GM19043 (cell line): ENCODE data around the gene TALDO1.

Experiments used
- ATAC-seq: cut with Tn5 transposase; IDR thresholded peaks from one replicate; pipeline ENCODE4 v1.9.1; 2021; ENCODE audit warnings: low read depth; ENCODE audit not compliant: unreplicated experiment

Gene TALDO1

GRCh38 chr11:747158-748006 lies at the start of gene TALDO1:
Gene TALDO1 (plus strand): TSS chr11:747464. CDS start chr11:747482, 18 bp downstream.
- peak; percentile 83 for ATAC-seq

- ATAC-seq = no peak
These were observed 49.4 kb upstream of the TALDO1 start for GRCh38 chr11:697811-698311.

- ATAC-seq = no peak
These were observed 48.7 kb upstream of the TALDO1 start for GRCh38 chr11:698493-699115.

- ATAC-seq = no peak
These were observed 48.2 kb upstream of the TALDO1 start for GRCh38 chr11:699116-699508.

- no peak for ATAC-seq
These were observed 47.5 kb upstream of the TALDO1 start for GRCh38 chr11:699753-700152.

GRCh38 chr11:701741-702461 lies 45.4 kb upstream of the TALDO1 start:
- no peak for ATAC-seq

- no peak for ATAC-seq
These were observed 44.5 kb upstream of the TALDO1 start for GRCh38 chr11:702462-703461.

- no peak for ATAC-seq
These were observed 43.8 kb upstream of the TALDO1 start for GRCh38 chr11:703506-703905.

- no peak for ATAC-seq
These were observed 43.0 kb upstream of the TALDO1 start for GRCh38 chr11:704228-704674.

GRCh38 chr11:704781-705645 lies 42.3 kb upstream of the TALDO1 start:
- ATAC-seq = no peak

- no peak for ATAC-seq
These were observed 41.4 kb upstream of the TALDO1 start, which contains the start of gene EPS8L2 for GRCh38 chr11:705646-706438. Gene EPS8L2 (plus strand): TSS chr11:706231. CDS start chr11:709408, 3,177 bp downstream.

GRCh38 chr11:706439-706956 lies 40.8 kb upstream of the TALDO1 start:
- ATAC-seq = no peak

- no peak for ATAC-seq
These were observed 40.1 kb upstream of the TALDO1 start for GRCh38 chr11:706957-707816.

- ATAC-seq = no peak
These were observed 39.3 kb upstream of the TALDO1 start for GRCh38 chr11:707817-708420.

- ATAC-seq = no peak
These were observed 38.8 kb upstream of the TALDO1 start for GRCh38 chr11:708511-708910.
